ENCODE measurements around the gene LAP3.

GRCh38 chr4:17633600-17633999 lies 56.6 kb downstream of the LAP3 start:
- TF ChIP-seq POLR2A (IDR thresholded peaks at IDR 0.05) (no peak), CTCF (IDR thresholded peaks at IDR 0.05) (no peak), POLR2AphosphoS5 (IDR thresholded peaks at IDR 0.05; ENCODE audit: insufficient read depth in 1 of 2, low read depth in 1 of 2) (no peak)

Measured in vagina (tissue), 2 donors.